Upper lobe of left lung (tissue), 4 donors: ENCODE measurements around the gene GSTO1.

Experiments used
- POLR2A ChIP-seq, 4 donors: fragments of 450-650 bp; IDR thresholded peaks; one replicate each; pipeline ENCODE4 v1.5.1; 2016 to 2017; ENCODE audit warnings: antibody characterized with exemption in 4 of 4, mild to moderate bottlenecking in 2 of 4
- TF ChIP-seq, protein P1 (sequence below), 6 experiments: fragments of 450-650 bp in 4 of 6; fragments of 200-600 bp in 2 of 6; sonication (generic) in 2 of 6; IDR thresholded peaks; one replicate each; pipeline ENCODE4 v1.5.1; 2016 to 2019; ENCODE audit warnings: antibody characterized with exemption in 6 of 6

DNA sequence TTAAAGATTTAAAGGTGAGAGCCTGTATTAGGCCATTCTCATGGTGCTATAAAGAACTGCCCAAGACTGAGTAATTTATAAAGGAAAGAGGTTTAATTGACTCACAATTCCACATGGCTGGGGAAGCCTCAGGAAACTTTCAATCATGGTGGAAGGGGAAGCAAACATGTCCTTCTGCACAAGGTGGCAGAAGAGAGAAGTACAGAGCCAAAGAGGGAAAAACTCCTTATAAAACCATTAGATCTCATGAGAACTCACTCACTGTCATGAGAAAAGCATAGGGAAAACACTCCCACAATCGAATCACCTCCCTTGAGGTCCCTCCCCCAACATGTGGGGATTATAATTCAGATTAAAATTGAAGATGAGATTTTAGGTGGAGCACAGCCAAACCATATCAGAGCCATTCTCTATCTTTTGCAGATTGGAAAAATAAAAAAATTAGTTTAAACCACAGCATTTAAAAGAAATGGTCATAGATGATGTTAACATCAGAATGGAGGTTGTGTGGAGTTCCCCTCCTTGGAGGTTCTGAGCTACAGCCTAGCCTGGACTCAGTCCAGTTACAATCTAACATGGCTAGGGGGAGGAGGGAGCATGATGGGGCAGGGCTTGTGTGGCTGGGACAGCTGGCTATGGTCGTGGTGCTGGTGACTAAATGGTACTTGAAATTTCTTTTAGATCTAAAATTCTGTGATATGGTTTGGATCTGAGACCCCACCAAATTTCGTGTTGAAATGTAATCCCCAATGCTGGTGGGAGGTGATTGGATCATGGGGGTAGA, 47.4 kb downstream of the GSTO1 start:
- TF ChIP-seq, protein P1, sequence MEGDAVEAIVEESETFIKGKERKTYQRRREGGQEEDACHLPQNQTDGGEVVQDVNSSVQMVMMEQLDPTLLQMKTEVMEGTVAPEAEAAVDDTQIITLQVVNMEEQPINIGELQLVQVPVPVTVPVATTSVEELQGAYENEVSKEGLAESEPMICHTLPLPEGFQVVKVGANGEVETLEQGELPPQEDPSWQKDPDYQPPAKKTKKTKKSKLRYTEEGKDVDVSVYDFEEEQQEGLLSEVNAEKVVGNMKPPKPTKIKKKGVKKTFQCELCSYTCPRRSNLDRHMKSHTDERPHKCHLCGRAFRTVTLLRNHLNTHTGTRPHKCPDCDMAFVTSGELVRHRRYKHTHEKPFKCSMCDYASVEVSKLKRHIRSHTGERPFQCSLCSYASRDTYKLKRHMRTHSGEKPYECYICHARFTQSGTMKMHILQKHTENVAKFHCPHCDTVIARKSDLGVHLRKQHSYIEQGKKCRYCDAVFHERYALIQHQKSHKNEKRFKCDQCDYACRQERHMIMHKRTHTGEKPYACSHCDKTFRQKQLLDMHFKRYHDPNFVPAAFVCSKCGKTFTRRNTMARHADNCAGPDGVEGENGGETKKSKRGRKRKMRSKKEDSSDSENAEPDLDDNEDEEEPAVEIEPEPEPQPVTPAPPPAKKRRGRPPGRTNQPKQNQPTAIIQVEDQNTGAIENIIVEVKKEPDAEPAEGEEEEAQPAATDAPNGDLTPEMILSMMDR (IDR thresholded peaks at IDR 0.05): no peak
- no peak for TF ChIP-seq POLR2A (IDR thresholded peaks at IDR 0.05)
